ENCODE measurements around the gene AFF2.

Gene AFF2

DNA sequence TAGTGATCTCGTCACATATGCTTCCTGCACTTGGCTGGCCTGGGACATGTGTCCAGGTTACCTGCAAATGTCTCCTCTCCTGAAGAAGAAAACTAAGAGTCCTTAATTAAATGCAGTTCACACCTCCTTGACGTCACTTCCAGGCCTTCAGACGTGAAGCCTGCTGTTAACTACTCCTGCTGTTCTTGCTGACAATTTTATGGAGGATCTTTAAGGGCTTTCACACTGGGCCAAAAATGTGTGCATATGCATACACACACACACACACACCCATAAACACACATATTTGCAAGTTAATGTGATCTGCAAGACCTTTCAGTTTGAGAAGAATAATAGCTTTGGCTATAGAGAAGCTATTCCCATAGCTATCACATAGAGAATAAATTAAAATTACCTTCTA, 267.9 kb downstream of the AFF2 start:
- DNase-seq, result no peak

DNA sequence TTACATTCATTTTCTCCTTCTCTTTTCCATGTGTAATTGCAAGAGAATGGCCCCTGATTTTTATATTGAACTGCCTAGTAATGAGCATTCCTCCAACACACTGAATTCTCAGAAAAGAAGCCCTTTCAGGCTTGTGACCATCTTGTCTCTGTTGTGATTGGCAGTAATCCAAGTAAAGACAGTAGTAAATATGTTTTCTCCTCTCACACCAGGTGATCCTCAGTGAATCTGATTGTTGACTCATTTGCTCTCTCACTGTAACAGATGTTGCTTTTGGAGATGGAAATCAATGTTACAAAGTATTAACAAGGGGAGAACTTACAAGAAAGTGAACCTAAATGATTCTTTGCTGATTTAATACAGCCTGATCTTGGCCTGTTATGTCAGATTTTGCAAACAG, 271.0 kb downstream of the AFF2 start:
- DNase-seq, result no peak

GRCh38 chrX:148774276-148774675, 273.9 kb downstream of the AFF2 start:
- no peak for DNase-seq

DNA sequence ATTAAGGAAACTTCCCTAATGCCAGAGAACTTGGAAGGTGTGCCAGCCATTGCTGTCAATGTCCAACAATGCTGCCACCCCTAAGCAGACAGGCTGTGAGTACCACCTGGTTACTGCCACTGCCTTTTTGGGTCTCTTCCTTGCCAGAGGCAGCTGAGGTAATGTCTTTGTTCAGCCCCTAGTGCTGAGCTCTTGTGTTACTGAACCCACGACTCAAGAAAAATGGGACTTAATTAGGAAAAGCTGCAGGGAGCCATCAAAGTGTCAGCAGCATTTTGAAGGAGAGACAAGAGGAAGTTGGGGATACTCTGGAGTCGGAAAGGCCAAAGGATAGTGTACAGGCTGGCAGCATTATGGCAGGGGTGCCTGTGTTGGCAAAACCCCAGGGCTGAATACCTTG, 283.7 kb downstream of the AFF2 start:
- no peak for DNase-seq

GRCh38 chrX:148784856-148785255, 284.4 kb downstream of the AFF2 start:
- no peak for DNase-seq

DNA sequence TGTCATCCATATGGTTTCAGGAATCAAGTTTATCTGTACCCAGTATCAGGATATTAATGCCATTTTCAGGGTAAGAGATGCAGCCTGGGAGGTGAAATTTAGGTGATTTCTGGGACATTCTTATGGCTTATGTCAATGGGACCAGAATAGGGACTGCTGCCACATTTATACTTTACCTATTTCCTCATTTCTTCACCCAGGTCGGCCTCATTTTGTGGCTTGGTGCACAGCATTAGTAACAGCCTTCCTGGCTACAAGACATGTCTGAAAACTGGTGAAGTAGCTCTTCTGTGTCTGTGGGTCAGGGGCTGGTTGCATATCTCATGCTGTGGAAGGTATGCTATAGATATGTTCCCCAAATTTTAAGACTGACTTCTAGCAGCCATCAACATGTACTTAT, 284.8 kb downstream of the AFF2 start:
- DNase-seq, result no peak

GRCh38 chrX:148788449-148788848, 288.0 kb downstream of the AFF2 start:
- DNase-seq, result no peak

DNA sequence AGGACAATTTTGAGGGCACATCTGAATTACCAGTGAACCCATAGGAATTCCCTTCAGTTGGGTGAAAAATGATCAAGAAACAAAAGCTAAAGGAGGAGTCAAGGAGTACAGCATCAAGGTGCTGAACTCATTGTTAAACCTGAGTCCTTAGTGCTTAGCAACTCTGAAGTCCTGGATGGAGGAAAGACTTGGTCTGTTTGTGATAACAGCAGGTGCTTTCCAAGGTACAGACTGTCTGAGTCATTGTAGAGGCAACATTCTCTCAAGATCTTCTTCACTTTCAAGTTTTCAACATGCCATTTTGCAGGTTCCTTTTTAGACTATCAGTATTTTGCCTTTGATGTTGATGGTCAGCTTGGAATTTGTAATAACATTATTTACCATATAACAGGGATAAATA, 293.9 kb downstream of the AFF2 start:
- no peak for DNase-seq

- no peak for DNase-seq
Measured at GRCh38 chrX:148804579-148805355, 304.4 kb downstream of the AFF2 start.

GRCh38 chrX:148806145-148806870, 305.9 kb downstream of the AFF2 start:
- DNase-seq, result no peak

DNA sequence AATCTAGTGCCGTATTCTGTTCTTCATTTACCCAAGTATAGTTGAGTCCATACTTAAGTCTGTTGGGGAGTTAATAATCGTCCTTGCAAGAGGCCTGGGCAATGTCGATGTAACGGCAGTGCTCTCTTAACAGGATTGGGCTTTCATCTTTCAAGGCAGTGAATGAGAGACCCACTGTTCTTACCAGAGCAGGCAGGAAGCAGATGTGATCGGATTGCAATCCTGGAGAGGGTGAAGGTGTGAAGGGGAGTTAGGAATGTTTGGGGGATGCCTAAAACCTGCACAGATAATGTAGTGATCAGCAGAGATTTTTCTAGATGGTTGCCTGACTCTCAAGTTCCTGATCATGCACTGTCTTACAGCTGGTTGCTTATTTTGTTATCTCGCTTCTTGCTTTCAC, 308.4 kb downstream of the AFF2 start:
- peak; percentile 56 for DNase-seq

- DNase-seq, result peak; percentile 64
Measured at GRCh38 chrX:148811236-148811635, 310.8 kb downstream of the AFF2 start.

GRCh38 chrX:148813422-148813821, 313.0 kb downstream of the AFF2 start:
- DNase-seq, result no peak

DNA sequence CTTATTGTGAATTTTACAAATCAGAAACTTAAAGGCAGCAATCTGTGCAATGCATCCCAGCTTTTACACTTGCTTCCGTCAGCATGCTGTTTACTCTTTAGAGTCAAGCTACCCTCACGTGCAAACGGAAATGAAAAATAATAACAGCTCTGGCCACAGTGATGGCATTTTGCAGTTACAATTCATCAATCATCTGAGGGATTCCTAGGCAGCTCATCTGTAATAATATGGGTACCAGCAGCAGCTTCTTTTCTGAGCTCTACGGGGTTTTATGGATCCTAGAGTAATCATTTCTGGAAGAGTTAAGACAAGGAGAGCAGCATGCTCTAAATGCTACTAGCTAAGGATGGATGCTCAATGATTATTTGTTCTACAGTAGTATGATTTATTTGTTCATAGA, 313.6 kb downstream of the AFF2 start:
- DNase-seq, result no peak

- no peak for DNase-seq
Measured at GRCh38 chrX:148815218-148815961, 315.0 kb downstream of the AFF2 start.

DNA sequence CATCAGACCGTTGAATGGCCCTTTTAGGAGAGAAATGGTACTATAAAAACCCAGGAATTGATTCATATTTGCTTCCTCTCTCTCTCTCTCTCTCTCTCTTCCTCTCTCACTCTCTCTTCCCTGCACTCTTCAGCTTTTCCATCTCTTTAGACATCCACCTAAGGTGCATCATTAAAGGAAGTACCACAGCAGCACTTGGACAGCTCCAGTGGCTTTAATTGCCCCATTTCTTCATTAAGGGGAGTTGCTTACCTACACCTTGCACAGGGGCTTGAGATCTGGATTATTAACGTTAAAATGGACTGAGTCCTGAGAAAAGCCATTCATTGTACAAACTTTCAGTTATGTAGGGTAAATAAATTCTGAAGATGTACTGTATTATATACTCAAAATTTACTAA, 323.6 kb downstream of the AFF2 start:
- DNase-seq, result no peak

DNA sequence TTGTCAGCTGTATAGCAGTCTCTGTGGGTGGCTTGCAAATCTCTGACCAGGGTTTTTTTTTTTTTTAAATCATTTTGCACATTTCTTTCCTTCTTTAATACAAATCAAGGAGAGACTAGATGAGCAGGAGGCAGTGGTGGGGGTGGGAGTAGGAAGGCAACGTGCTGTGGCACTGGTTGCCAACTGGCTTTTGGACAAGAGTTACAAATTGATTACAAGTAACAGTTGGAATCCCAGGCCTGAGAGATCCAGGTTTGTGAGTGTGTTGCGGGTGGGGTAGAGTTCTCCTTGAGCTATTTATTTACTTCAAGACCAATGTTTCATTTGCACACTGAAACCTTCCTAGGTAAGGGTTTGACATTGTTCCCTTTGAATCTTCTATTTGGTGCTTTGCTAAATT, 325.3 kb downstream of the AFF2 start:
- DNase-seq, result no peak

- no peak for DNase-seq
Measured at GRCh38 chrX:148836741-148837140, 336.3 kb downstream of the AFF2 start.

GRCh38 chrX:148850631-148851030, 350.2 kb downstream of the AFF2 start:
- DNase-seq, result no peak

GRCh38 chrX:148854306-148854705, 353.9 kb downstream of the AFF2 start:
- peak; percentile 65 for DNase-seq

- no peak for DNase-seq
Measured at GRCh38 chrX:148856505-148856904, 356.1 kb downstream of the AFF2 start.

DNA sequence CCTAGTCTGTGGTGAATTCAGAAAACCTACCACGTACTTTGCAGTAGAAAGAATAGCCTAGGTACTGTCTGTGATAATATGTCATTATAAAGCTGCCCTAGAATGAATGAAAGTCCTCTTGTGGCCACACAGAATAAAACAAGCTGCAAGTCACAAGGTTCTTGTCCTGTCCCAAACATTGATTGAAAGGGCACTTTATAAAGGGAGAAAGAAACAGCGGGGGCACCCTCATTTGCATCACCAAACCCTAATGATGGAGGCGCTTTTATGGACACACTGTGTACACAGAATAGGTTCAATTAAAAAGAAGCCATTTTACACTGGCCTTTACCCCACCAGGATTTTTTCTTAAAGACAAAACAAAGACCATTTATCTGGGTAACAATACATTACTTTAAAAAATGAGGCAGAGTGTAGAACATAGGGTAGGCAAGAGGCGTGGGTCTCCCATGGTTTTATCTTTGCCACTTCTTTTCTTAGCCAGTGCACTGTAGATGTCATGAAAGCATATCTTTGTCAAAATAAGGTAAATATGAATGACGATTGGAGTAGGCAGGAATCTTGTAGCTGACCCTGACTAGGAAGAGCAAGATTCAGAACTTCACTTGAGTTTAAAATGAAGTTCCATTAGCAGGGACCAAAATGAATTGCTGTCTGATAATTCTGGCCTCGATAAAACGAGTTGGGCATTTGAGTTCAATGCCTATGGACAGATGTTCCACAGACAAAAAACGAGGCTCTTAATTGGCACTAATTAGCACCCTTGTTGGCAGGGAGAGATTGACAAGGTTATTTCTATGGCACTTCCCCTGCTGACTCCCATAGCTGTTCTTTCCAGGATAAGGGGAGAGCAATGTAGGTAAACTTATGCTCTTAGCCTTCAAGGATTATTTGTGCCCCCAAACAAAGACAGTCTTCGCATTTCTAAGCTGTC, 365.1 kb downstream of the AFF2 start:
- DNase-seq, result no peak

- no peak for DNase-seq
Measured at GRCh38 chrX:148867596-148867995, 367.2 kb downstream of the AFF2 start.

Measured in islet precursor cell (in vitro differentiated cells).